ENCODE data around the gene ROR1.
"Not testable (repeated sequence)": the region's sequence is repeated elsewhere in the genome, so short reads cannot be mapped to it uniquely, and the experiment has no call there.

Gene ROR1

DNA sequence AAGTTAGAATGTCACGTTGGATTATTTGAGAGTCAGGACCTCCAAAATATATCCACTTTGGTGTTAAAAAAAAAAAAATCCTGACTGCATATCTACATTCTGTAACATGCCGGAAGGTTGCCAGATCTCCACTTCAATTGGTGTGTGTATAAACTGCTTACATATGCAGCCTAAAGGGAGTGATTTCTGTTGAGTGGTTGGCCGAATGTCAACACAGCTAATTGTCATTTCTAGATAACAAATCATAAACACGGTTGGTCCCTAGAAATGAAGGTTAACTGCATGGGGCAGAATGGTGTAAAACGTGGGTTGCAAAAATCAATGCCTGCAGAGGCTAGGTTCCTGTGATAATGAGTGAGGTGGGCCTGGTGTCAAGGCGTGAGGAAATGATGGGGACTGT lies 15.0 kb upstream of the ROR1 start:
- no peak for DNase-seq (ENCODE audit: low spot score)

DNA sequence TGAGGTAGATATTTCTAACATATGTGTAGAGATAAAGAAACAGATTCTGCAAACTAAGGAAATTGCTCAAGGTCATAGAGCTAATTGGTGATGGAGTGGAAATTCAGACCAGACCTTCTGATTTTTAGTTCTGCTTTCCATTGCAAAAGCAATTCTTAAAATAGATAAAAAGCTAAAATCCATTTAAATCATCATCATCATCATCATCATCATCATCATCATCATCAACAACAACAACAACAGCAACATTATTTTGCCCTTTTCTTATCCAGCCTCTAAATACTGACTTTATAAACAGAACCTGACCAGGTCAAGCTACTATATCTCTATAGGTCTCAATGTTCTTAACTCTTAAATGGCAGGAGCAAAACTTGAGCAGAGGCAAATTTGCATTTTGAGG lies 14.0 kb upstream of the ROR1 start:
- DNase-seq (ENCODE audit: low spot score): no peak

DNA sequence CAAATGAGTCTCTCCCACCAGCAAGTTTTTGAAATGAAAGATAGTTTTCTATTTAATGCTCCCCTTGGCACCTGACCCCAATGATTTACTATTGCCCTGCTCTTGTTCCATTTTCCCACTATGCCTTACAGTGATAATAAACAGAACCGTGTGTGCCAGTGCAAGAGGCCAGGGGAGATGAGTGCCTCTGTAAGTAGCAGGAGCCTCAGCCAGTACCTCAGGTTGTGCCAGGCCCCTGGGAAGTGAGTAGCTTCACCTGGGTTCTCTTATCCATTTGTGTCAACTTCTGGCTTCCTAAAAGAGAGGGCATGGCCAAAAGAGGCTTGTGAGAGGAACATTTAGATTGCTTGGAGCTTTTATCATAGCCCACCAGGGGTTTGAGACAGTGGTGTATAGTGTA lies 3.4 kb upstream of the ROR1 start:
- DNase-seq (ENCODE audit: low spot score): no peak

DNA sequence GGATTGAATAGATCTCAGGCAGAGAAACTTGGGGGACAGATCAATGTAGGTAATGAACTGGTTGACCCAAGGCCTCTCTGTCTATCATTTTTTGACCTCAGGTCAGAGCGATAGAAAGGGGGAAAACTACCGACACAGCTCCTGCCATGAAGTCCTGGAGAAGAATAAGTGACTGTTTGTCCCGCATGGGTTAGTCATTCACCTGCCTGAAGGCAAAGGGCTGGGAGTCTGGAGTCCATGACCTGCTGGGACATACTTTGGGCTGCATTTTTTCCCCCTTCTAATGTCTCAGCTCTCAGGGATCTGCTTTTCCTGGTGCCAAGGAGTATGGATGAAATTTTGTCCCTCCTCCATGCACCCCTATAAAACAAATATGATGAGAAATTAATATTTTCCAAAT lies 1.6 kb upstream of the ROR1 start:
- DNase-seq (ENCODE audit: low spot score): no peak

DNA sequence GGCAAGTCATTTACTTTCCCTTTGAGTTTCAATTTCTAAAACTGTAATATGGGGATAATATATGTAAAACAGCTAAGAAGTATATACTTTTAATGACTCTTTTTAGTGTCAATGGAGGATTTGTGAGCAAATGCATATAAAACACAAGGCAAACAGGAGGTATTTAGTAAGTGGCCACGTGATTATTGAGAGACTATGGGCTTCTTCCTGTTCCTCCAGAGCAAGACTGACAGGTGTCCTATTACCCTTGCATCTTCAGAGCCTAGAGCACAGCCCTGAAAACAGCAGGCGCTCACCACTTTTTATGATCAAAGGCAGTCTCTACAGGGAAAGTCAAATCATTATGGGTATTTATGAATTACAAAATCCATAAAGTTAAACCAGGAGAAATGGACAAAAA lies 941 bp upstream of the ROR1 start:
- peak; percentile 41 for DNase-seq (ENCODE audit: low spot score)

DNA sequence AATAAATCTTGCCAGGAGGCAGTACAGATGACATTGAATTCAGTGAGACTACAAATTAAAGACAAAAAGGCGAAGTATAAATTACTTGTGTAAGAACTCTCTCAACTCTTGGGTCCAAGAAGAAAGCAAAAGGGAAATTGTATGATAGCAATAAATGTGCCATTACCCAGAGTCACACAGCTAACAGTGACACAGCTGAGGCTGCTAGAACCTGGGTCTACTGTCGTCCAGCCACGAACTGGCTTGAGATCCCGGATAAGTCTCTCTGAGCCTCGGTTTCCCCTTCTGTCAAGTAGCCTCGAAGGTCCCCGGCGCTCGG lies 362 bp upstream of the ROR1 start:
- DNase-seq (ENCODE audit: low spot score): no peak

GRCh38 chr1:63774617-63775417 lies 1.0 kb downstream of the ROR1 start:
- peak; percentile 62 for DNase-seq (ENCODE audit: low spot score)

GRCh38 chr1:63775418-63776127 lies 1.8 kb downstream of the ROR1 start:
- no peak for DNase-seq (ENCODE audit: low spot score)

- DNase-seq (ENCODE audit: low spot score): no peak
Measured at GRCh38 chr1:63777286-63777685, 3.5 kb downstream of the ROR1 start.

- DNase-seq (ENCODE audit: low spot score): no peak
Measured at GRCh38 chr1:63777965-63778880, 4.4 kb downstream of the ROR1 start.

DNA sequence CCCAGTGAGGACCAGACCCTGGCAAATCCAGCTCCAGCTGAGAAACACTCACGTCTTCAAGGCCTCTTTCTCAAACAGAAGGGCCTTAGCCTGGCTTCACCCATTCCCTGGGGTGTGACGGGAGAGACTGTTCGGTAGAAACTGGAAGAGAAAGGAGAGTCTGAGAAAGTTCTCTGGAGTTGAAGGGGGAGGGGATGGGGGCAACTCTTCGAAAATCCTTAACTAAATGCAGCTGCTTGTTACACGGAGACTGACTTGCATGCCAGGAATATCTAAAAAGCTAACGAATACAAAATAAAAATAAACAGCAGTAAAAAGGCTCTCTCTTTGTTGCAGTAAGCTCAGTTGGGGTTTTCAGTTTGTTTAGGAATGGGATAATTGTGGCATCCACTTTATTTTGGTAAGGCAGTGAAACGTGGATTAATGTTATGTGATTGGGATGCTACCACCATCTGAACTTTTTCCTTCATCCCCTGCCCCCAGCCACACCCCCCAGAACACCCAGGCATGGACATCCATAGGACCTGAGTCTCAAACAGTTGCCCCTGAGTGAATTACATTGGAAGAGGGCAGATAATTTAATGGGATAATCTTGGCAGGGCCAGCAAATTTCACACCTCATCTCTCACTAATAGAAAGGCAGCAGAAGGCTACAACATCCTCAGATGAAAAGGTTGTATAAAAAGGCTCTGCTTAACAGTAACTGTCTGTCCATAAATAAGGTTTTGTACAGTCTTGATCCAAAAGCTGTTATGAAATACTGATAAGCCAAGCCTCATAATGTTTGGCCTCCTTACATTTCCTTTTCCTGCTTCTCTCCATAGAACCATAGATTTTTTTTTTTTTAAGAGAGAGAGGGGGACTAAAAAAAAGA lies 5.8 kb downstream of the ROR1 start:
- no peak for DNase-seq (ENCODE audit: low spot score)

- no peak for DNase-seq (ENCODE audit: low spot score)
Measured at GRCh38 chr1:63780565-63780964, 6.7 kb downstream of the ROR1 start.

GRCh38 chr1:63782982-63783381 lies 9.2 kb downstream of the ROR1 start:
- peak; percentile 48 for DNase-seq (ENCODE audit: low spot score)

- no peak for DNase-seq (ENCODE audit: low spot score)
Measured at GRCh38 chr1:63784083-63784482, 10.3 kb downstream of the ROR1 start.

DNA sequence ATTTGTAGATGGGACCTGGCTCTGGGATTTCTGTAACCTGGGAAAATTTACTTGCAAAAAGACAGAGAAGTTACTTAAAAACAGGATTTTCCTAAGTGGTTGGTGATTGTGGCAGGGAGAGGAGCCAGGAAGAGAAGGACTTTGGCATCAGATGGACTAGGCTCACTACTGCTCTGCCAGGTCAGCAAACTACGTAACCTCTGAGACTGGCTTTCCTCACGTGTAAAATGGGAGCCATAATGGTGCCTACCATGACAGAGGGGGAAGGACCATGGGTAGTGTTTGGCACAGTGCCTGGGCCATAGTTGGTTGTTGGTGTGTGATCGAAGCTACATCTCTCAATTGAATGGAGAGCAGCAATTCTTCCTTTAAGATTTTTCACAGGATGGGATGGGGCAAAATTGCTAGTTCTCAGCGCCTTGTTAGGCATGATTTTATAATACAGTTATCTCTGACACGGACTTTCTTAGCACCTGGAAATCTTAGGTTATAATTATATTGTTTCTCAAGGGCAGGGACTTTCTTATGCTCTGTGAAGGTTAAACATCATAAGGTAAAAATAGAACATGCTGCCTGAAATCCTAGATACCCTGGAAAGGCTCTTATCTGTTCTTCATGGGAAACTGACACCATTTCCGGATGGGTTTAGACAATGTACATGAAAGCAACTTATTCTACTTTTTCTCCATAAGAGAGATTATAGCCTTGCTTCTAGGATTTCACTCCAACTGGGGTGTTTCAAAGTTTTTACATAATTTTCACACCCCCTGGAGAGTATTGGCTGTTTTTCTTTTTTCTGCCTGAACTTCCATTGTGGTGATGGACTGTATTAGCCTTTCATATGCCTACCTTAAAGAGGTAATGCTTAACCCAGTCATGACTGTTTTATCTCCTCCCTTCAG lies 10.9 kb downstream of the ROR1 start:
- no peak for DNase-seq (ENCODE audit: low spot score)

GRCh38 chr1:63787270-63787669 lies 13.5 kb downstream of the ROR1 start:
- not testable (repeated sequence) for DNase-seq (ENCODE audit: low spot score)

DNA sequence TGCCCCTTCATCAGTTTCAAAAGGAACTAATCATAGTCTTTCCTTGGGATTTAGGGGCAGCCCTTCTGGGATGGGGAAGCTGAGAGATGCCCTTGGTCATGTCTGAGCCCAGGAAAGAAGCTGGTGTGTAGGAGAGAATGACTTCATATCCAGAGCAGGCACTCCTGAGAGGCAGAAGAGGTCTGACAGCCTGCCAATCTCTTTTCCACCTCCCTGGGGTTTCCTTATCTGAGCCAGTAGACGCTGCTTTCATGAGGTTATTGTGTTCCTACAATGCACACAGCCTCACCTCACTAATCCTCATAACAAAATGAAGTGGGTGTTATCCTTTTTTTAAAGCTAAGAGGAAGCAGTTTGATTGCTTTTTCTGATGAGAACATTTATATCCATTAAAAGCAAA lies 14.1 kb downstream of the ROR1 start:
- DNase-seq (ENCODE audit: low spot score): no peak

DNA sequence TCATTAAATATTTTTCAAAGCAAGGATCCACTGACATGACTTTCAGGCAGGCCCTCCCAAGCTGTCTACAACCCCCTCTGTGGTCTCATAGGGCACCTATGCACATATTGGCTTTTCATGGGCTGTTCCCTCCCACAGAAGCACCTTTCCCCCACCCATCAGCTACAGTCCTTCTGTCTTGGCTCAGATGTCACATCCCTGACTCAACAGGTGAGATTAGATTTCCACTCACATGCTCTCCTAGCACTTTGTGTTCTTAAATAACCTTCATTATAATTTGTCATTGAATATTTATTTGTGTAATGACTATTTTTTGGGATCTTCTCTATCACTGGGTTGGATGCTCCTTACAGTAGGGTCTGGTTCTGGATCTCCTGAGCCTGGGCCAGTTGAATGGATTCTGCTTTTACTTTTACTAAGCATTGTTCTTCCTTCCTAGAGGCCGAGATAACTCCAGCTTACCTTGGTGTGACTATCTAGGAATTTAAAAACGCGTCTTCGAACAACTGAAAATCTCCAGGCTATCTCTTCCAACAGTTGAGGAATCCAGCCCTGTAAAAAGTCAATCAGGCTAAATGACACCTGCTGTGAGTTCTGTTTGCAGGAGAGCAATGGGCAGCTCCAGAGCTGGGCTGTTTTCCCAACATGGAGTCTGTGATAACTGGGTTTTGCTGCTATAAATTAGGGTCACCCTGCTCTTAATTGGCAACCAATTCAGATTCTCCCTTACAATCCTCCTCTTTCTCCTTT lies 16.2 kb downstream of the ROR1 start:
- no peak for DNase-seq (ENCODE audit: low spot score)

DNA sequence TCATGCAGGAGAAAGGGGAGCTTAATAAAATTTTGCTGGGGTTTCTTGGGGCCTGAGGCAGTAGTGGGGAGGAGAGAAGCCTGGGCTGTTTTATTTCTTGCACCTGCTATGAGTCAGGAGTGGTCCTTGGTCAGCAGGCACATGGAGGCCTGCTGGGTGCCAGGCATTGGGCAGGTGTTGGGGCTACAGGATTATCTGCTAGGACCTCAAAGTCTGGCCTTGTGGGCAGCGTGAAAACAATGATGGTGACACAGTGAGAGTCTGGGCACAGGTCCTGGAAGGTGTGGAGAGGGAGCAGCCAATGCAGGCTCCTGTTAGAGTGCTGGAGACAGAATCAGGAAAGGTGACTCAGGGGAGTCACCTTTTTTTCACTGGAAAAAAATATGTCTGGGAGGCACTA lies 17.2 kb downstream of the ROR1 start:
- no peak for DNase-seq (ENCODE audit: low spot score)

- no peak for DNase-seq (ENCODE audit: low spot score)
Measured at GRCh38 chr1:63792152-63792551, 18.3 kb downstream of the ROR1 start.

Measured in iPS-NIHi11 (cell line).